ENCODE measurements around the gene TBC1D16. TPM values are rescaled to one million over a fixed set of nuclear protein-coding genes. Genes with fewer than 3 reads are reported as not detected.

The TBC1D16 gene
- total and polyA plus RNA-seq, 2 donors (not counting 1 experiment from before 2014, with no cell fraction given), result 8.3 to 30.4 TPM

DNA sequence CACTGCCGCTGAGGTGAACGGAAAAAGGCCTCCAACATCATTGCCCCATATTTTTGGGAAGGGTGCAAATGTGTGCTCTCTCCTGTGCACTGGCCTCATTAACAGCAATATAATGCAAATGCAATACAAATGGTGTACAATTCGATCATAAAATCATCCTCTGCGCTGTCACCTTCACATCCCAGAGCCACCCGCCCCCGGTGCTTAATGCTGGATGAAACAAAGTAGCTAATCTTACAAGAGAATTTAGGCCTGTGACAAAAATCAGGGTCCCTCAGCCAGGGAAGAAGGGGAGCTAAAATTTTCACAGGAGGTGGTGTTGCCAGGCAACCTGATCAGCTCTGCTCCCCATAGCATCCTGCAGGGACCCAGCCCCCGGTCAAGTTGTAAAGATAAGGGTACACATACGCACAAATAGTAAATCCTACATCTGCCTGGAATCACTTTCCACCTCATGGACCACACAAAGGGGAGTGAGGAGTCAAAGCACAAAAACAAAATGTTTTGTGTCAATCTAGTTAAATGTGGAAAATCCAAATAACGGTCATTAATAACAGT lies 3.0 kb downstream of the TBC1D16 start:
- H3K9ac ChIP-seq (ENCODE audit: insufficient read depth, low read length), result no peak overlapping the region
- H3K4me1 ChIP-seq (ENCODE audit: control insufficient read depth, extremely low read depth, insufficient read depth, low read length), result peaks cover 13% of the 10 kb centered on the region
- TF ChIP-seq EZH2 (IDR thresholded peaks at IDR 0.05; ENCODE audit: low read length, missing control alignments) (no peak), CTCF (conservative IDR thresholded peaks at IDR 0.05 in 1 of 2, IDR thresholded peaks at IDR 0.05 in 1 of 2; ENCODE audit: low read depth in 1 of 2, low read length in 2 of 2) (no peak)
- H3K4me3 ChIP-seq (replicated peaks in 1 of 4; ENCODE audit: control extremely low read depth in 1 of 4, insufficient read depth in 1 of 4, low read depth in 3 of 4, low read length in 4 of 4), result no peak overlapping the region
- H3K9me3 ChIP-seq (ENCODE audit: control insufficient read depth, insufficient read depth, low read depth, low read length), result no peaks in the 10 kb centered on the region
- no peak overlapping the region for H3K4me2 ChIP-seq (ENCODE audit: extremely low read depth, insufficient read depth, low read length)
- no peak overlapping the region for H3K27ac ChIP-seq (ENCODE audit: insufficient read depth, low read length)
- H2AFZ ChIP-seq (ENCODE audit: low read length), result no peak overlapping the region
- H3K36me3 ChIP-seq (ENCODE audit: control insufficient read depth, insufficient read depth, low read length), result no peaks in the 10 kb centered on the region
- peaks cover 6% of the 10 kb centered on the region for H3K79me2 ChIP-seq (ENCODE audit: control insufficient read depth, insufficient read depth, low read length)
- H3K27me3 ChIP-seq (ENCODE audit: control insufficient read depth, insufficient read depth, low read length), result no peaks in the 10 kb centered on the region
- no peaks in the 10 kb centered on the region for H4K20me1 ChIP-seq (ENCODE audit: control insufficient read depth, extremely low read depth, insufficient read depth, low read length)
- DNase-seq (ENCODE audit: low read depth in 2 of 2), result no peak

GRCh38 chr17:80031691-80032430 lies 3.8 kb downstream of the TBC1D16 start:
- no peaks in the 10 kb centered on the region for H3K36me3 ChIP-seq (ENCODE audit: control insufficient read depth, insufficient read depth, low read length)
- peaks cover 6% of the 10 kb centered on the region for H3K79me2 ChIP-seq (ENCODE audit: control insufficient read depth, insufficient read depth, low read length)
- no peak overlapping the region for H2AFZ ChIP-seq (ENCODE audit: low read length)

More at GRCh38 chr17:80031691-80032430, 3.8 kb downstream of the TBC1D16 start:
- Histone ChIP-seq H3K9ac (ENCODE audit: insufficient read depth, low read length) (no peak overlapping the region), H3K27me3 (ENCODE audit: control insufficient read depth, insufficient read depth, low read length) (no peaks in the 10 kb centered on the region), H3K9me3 (ENCODE audit: control insufficient read depth, insufficient read depth, low read depth, low read length) (no peaks in the 10 kb centered on the region), H4K20me1 (ENCODE audit: control insufficient read depth, extremely low read depth, insufficient read depth, low read length) (no peaks in the 10 kb centered on the region), H3K27ac (ENCODE audit: insufficient read depth, low read length) (no peak overlapping the region), H3K4me1 (ENCODE audit: control insufficient read depth, extremely low read depth, insufficient read depth, low read length) (peaks cover 13% of the 10 kb centered on the region), H3K4me3 (replicated peaks in 1 of 4; ENCODE audit: control extremely low read depth in 1 of 4, insufficient read depth in 1 of 4, low read depth in 3 of 4, low read length in 4 of 4) (no peak overlapping the region), H3K4me2 (ENCODE audit: extremely low read depth, insufficient read depth, low read length) (no peak overlapping the region)
- no peak for TF ChIP-seq EZH2 (IDR thresholded peaks at IDR 0.05; ENCODE audit: low read length, missing control alignments)
- no peak for TF ChIP-seq CTCF (conservative IDR thresholded peaks at IDR 0.05 in 1 of 2, IDR thresholded peaks at IDR 0.05 in 1 of 2; ENCODE audit: low read depth in 1 of 2, low read length in 2 of 2)
- DNase-seq (ENCODE audit: low read depth in 2 of 2), result no peak
